H9 (cell line): ENCODE results near the gene FBXO28. TPM values are rescaled to one million over a fixed set of nuclear protein-coding genes. Genes with fewer than 3 reads are reported as not detected.

Experiments
- DNase-seq: peaks from one replicate; pipeline ENCODE4 v3.0.0-alpha.2; 2017
- H2AFZ ChIP-seq: one replicate; pipeline ENCODE4 v1.6.1; 2013; ENCODE audit warnings: mild to moderate bottlenecking, low read length, control low read depth, moderate library complexity
- H2AK5ac ChIP-seq: 2 replicates; pipeline ENCODE4 v1.6.1; 2013; ENCODE audit warnings: low read length, control low read depth, mixed read lengths; ENCODE audit not compliant: insufficient read length
- H2BK120ac ChIP-seq: one replicate; pipeline ENCODE4 v1.6.1; 2013; ENCODE audit warnings: low read depth, mild to moderate bottlenecking, low read length, control low read depth, inconsistent platforms; ENCODE audit not compliant: poor library complexity, severe bottlenecking
- H2BK12ac ChIP-seq: 2 replicates; pipeline ENCODE4 v1.6.1; 2013; ENCODE audit warnings: low read length, control low read depth, mixed read lengths, low read depth; ENCODE audit not compliant: insufficient read length
- H2BK15ac ChIP-seq: 2 replicates; pipeline ENCODE4 v1.6.1; 2013; ENCODE audit warnings: low read depth, low read length, control low read depth
- H2BK20ac ChIP-seq: one replicate; pipeline ENCODE4 v1.6.1; 2013; ENCODE audit warnings: low read depth, mild to moderate bottlenecking, low read length, control low read depth, inconsistent platforms; ENCODE audit not compliant: poor library complexity, severe bottlenecking
- H2BK5ac ChIP-seq: 2 replicates; pipeline ENCODE4 v1.6.1; 2013; ENCODE audit warnings: low read length, control low read depth, mixed read lengths; ENCODE audit not compliant: insufficient read length
- H3K14ac ChIP-seq: 2 replicates; pipeline ENCODE4 v1.6.1; 2013; ENCODE audit warnings: low read length, control low read depth; ENCODE audit not compliant: insufficient read depth
- H3K18ac ChIP-seq: 2 replicates; pipeline ENCODE4 v1.6.1; 2013; ENCODE audit warnings: low read depth, mild to moderate bottlenecking, mixed read lengths, low read length, control low read depth; ENCODE audit not compliant: insufficient read length
- H3K23ac ChIP-seq: 2 replicates; pipeline ENCODE4 v1.6.1; 2013; ENCODE audit warnings: low read length, control low read depth, mixed read lengths, low read depth; ENCODE audit not compliant: insufficient read length
- H3K23me2 ChIP-seq: 2 replicates; pipeline ENCODE4 v1.6.1; 2013; ENCODE audit warnings: low read depth, mild to moderate bottlenecking, mixed read lengths, low read length, control low read depth; ENCODE audit not compliant: insufficient read length, poor library complexity, severe bottlenecking
- H3K27ac ChIP-seq: 2 replicates; pipeline ENCODE4 v1.5.1; 2013; ENCODE audit warnings: low read length, control low read depth, mixed read lengths, low read depth; ENCODE audit not compliant: insufficient read length
- H3K27me3 ChIP-seq: 2 replicates; pipeline ENCODE4 v1.6.1; 2013; ENCODE audit warnings: low read length, control low read depth, inconsistent platforms; ENCODE audit not compliant: insufficient read depth
- H3K4ac ChIP-seq: 2 replicates; pipeline ENCODE4 v1.6.1; 2013; ENCODE audit warnings: low read depth, mild to moderate bottlenecking, control low read depth, inconsistent platforms, low read length, moderate library complexity
- H3K4me1 ChIP-seq: 2 replicates; pipeline ENCODE4 v1.6.1; 2013; ENCODE audit warnings: low read length, control low read depth, inconsistent platforms; ENCODE audit not compliant: insufficient read depth
- H3K4me2 ChIP-seq: 2 replicates; pipeline ENCODE4 v1.6.1; 2013; ENCODE audit warnings: low read length, control low read depth, mixed read lengths; ENCODE audit not compliant: insufficient read length, insufficient read depth
- H3K56ac ChIP-seq: 2 replicates; pipeline ENCODE4 v1.6.1; 2013; ENCODE audit warnings: low read depth, mild to moderate bottlenecking, mixed read lengths, low read length, control low read depth; ENCODE audit not compliant: insufficient read length
- H3K79me1 ChIP-seq: 2 replicates; pipeline ENCODE4 v1.6.1; 2013; ENCODE audit warnings: low read depth, mild to moderate bottlenecking, moderate library complexity, low read length, control low read depth, inconsistent platforms; ENCODE audit not compliant: insufficient read depth, poor library complexity, severe bottlenecking
- H3K79me2 ChIP-seq: 2 replicates; pipeline ENCODE4 v1.6.1; 2013; ENCODE audit warnings: low read length, control low read depth, inconsistent platforms; ENCODE audit not compliant: insufficient read depth
- H3K9ac ChIP-seq: 2 replicates; pipeline ENCODE4 v1.6.1; 2013; ENCODE audit warnings: low read length, control low read depth, mixed read lengths; ENCODE audit not compliant: insufficient read length; ENCODE audit errors: extremely low read depth
- H3K9me3 ChIP-seq: one replicate; pipeline ENCODE4 v1.6.1; 2013; ENCODE audit warnings: low read depth, low read length, inconsistent platforms; ENCODE audit not compliant: control insufficient read depth
- H3T11ph ChIP-seq: one replicate; pipeline ENCODE4 v1.6.1; 2013; ENCODE audit warnings: mild to moderate bottlenecking, low read length, control low read depth, inconsistent platforms
- H4K20me1 ChIP-seq: one replicate; pipeline ENCODE4 v1.6.1; 2013; ENCODE audit not compliant: control insufficient read depth, insufficient read length, insufficient read depth
- H4K5ac ChIP-seq: 2 replicates; pipeline ENCODE4 v1.6.1; 2013; ENCODE audit warnings: low read depth, mild to moderate bottlenecking, mixed read lengths, low read length, control low read depth; ENCODE audit not compliant: insufficient read length
- H4K8ac ChIP-seq: replicated peaks from 2 replicates; pipeline ENCODE4 v1.6.1; 2013; ENCODE audit warnings: low read length, control low read depth, mixed read lengths, low read depth; ENCODE audit not compliant: insufficient read length
- H4K91ac ChIP-seq: 2 replicates; pipeline ENCODE4 v1.6.1; 2013; ENCODE audit warnings: low read depth, mild to moderate bottlenecking, moderate library complexity, mixed read lengths, low read length, control low read depth; ENCODE audit not compliant: insufficient read length
- H3K27ac Mint-ChIP-seq, 3 experiments: 2 replicates in 2 of 3; 3 replicates in 1 of 3; pipeline ENCODE4 v1.8.0; 2020 to 2021; ENCODE audit warnings: mixed read lengths in 3 of 3, mild to moderate bottlenecking in 1 of 3, moderate library complexity in 1 of 3
- H3K27me3 Mint-ChIP-seq: 2 replicates; pipeline ENCODE4 v1.8.0; 2021; ENCODE audit warnings: low read depth, mild to moderate bottlenecking, moderate library complexity, mixed read lengths
- H3K36me3 Mint-ChIP-seq, 3 experiments: 2 replicates in 2 of 3; 3 replicates in 1 of 3; pipeline ENCODE4 v1.8.0; 2020 to 2021; ENCODE audit warnings: low read depth in 3 of 3, mixed read lengths in 3 of 3; ENCODE audit not compliant: insufficient read depth in 1 of 3
- H3K4me1 Mint-ChIP-seq, 2 experiments: 2 replicates each; pipeline ENCODE4 v1.8.0; 2020; ENCODE audit warnings: mixed read lengths in 2 of 2
- H3K4me3 Mint-ChIP-seq, 2 experiments: 2 replicates in 1 of 2; 3 replicates in 1 of 2; pipeline ENCODE4 v1.8.0; 2020 to 2021; ENCODE audit warnings: mild to moderate bottlenecking in 2 of 2, mixed read lengths in 2 of 2, moderate library complexity in 1 of 2
- H3K9me3 Mint-ChIP-seq, 2 experiments: 2 replicates in 1 of 2; 3 replicates in 1 of 2; pipeline ENCODE4 v1.8.0; 2020; ENCODE audit warnings: mild to moderate bottlenecking in 2 of 2, mixed read lengths in 2 of 2, moderate library complexity in 1 of 2
- WGBS: extraction: QIAGEN DNeasy Blood & Tissue Kit; methylation state at CpG from one replicate; pipeline ENCODE4 v1.1.7; 2013; ENCODE audit warnings: missing lambda C conversion rate, low lambda C conversion rate, mixed read lengths; ENCODE audit not compliant: insufficient read length; ENCODE audit errors: extremely low coverage; 5-methylcytosine and 5-hydroxymethylcytosine counted together
- total RNA-seq: library from RNA; stranded (reverse); gene quantifications from 2 replicates; pipeline ENCODE4 v1.2.1, GENCODE V29; 2021
- TF ChIP-seq, protein P1 (sequence below): fragments of 200-600 bp; sonication (generic); conservative IDR thresholded peaks from 3 replicates; pipeline ENCODE4 v1.8.0; 2021; ENCODE audit warnings: antibody characterized with exemption, mild to moderate bottlenecking

The FBXO28 gene
- total RNA-seq, 1 experiment from 2014 or later = 55.0 TPM

DNA sequence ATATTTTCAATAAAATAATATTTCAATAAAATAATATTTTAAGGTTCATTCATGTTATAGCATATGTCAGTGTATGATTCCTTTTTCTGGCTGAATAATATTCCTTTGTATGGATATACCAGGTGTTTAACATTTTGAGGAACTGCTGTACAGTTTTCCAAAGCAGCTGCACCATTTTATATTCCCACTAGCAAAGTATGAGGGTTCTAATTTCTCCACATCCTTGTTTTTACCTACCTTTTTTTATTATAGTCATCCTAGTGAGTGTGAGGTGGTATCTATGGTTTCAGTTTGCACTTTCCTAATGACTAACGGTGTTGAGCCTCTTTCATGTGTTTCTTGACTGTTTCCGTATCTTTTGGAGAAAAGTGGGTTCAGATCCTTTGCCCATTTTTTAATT is 74.4 kb downstream of the FBXO28 start:
- Histone ChIP-seq H2AFZ (no peak overlapping the region), H2BK120ac (no peak overlapping the region), H4K91ac (no peak overlapping the region), H2AK5ac (no peak overlapping the region), H2BK12ac (no peak overlapping the region), H3K9me3 (no peaks in the 10 kb centered on the region), H3K4me1 (no peaks in the 10 kb centered on the region), H3K56ac (no peak overlapping the region), H3K79me2 (peaks cover 22% of the 10 kb centered on the region; the same call in 1 of the 2 replicates), H4K8ac (no peak overlapping the region), H4K20me1 (no peaks in the 10 kb centered on the region), H3K9ac (no peak overlapping the region), H3T11ph (no peak overlapping the region), H2BK20ac (no peak overlapping the region), H3K79me1 (no peaks in the 10 kb centered on the region), H4K5ac (no peak overlapping the region), H2BK5ac (no peak overlapping the region), H3K27ac (no peak overlapping the region), H3K18ac (no peak overlapping the region), H3K4ac (no peak overlapping the region), H2BK15ac (no peak overlapping the region), H3K14ac (no peak overlapping the region), H3K23me2 (peaks cover 5% of the 10 kb centered on the region), H3K27me3 (no peaks in the 10 kb centered on the region), H3K23ac (no peak overlapping the region), H3K4me2 (no peak overlapping the region)
- WGBS = no CpG with 5 or more reads among the region's 2 CpGs
- H3K27ac Mint-ChIP-seq = no peak overlapping the region
- no peak overlapping the region for H3K4me3 Mint-ChIP-seq
- DNase-seq = no peak
- peaks cover 38 to 62% (median 55%) of the 10 kb centered on the region in 3 experiments for H3K36me3 Mint-ChIP-seq
- H3K27me3 Mint-ChIP-seq = no peaks in the 10 kb centered on the region; the same call in 1 of the 2 replicates
- TF ChIP-seq, protein P1, sequence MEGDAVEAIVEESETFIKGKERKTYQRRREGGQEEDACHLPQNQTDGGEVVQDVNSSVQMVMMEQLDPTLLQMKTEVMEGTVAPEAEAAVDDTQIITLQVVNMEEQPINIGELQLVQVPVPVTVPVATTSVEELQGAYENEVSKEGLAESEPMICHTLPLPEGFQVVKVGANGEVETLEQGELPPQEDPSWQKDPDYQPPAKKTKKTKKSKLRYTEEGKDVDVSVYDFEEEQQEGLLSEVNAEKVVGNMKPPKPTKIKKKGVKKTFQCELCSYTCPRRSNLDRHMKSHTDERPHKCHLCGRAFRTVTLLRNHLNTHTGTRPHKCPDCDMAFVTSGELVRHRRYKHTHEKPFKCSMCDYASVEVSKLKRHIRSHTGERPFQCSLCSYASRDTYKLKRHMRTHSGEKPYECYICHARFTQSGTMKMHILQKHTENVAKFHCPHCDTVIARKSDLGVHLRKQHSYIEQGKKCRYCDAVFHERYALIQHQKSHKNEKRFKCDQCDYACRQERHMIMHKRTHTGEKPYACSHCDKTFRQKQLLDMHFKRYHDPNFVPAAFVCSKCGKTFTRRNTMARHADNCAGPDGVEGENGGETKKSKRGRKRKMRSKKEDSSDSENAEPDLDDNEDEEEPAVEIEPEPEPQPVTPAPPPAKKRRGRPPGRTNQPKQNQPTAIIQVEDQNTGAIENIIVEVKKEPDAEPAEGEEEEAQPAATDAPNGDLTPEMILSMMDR = no peak
- peaks cover 13 to 22% of the 10 kb centered on the region in 2 experiments for H3K4me1 Mint-ChIP-seq
- peaks cover 3 to 4% of the 10 kb centered on the region in 2 experiments; a peak in 2 of 5 replicates for H3K9me3 Mint-ChIP-seq
